Heart left ventricle (tissue), 16 donors: ENCODE measurements around the gene C14orf132. TPM values are rescaled to one million over a fixed set of nuclear protein-coding genes. Genes with fewer than 3 reads are reported as not detected.

Experiments
- ATAC-seq, 4 donors: fragments of 200-7000 bp; cut with Tn5 transposase; one replicate each; pipeline ENCODE4 v1.9.1; 2020 to 2022; ENCODE audit warnings: moderate library complexity in 4 of 4, mild to moderate bottlenecking in 3 of 4, moderate number of reproducible peaks in 1 of 4
- DNase-seq, 5 donors: peaks; one replicate each; pipeline ENCODE4 v3.0.0-alpha.2; 2020
- H3K27ac ChIP-seq, 12 donors: fragments of 200-600 bp; sonication (generic) in 4 of 12; one replicate each; pipeline versions ENCODE4 v1.5.0 to v1.8.0; 2016 to 2022; ENCODE audit warnings: mild to moderate bottlenecking in 2 of 12
- H3K27me3 ChIP-seq, 9 donors: fragments of 200-600 bp; sonication (generic) in 2 of 9; one replicate each; pipeline versions ENCODE4 v1.5.1 to v1.8.0; 2016 to 2022; ENCODE audit warnings: mild to moderate bottlenecking in 3 of 9
- H3K36me3 ChIP-seq, 9 donors: fragments of 200-600 bp; sonication (generic) in 2 of 9; one replicate each; pipeline versions ENCODE4 v1.5.0 to v1.8.0; 2018 to 2022; ENCODE audit warnings: mild to moderate bottlenecking in 2 of 9
- H3K4me1 ChIP-seq, 12 donors: fragments of 200-600 bp; sonication (generic) in 4 of 12; one replicate each; pipeline versions ENCODE4 v1.5.0 to v1.8.0; 2016 to 2022; ENCODE audit warnings: mild to moderate bottlenecking in 3 of 12
- H3K4me3 ChIP-seq, 12 donors: fragments of 200-600 bp; sonication (generic) in 4 of 12; one replicate each; pipeline versions ENCODE4 v1.5.0 to v1.8.0; 2017 to 2022; ENCODE audit warnings: mild to moderate bottlenecking in 9 of 12, moderate library complexity in 4 of 12
- H3K9me3 ChIP-seq, 12 donors: fragments of 200-600 bp; sonication (generic) in 4 of 12; one replicate each; pipeline versions ENCODE4 v1.5.0 to v1.8.0; 2016 to 2022; ENCODE audit warnings: mild to moderate bottlenecking in 1 of 12
- POLR2A ChIP-seq, 2 donors: fragments of 450-650 bp; IDR thresholded peaks; one replicate each; pipeline ENCODE4 v1.6.1; 2017; ENCODE audit warnings: antibody characterized with exemption in 2 of 2, mild to moderate bottlenecking in 2 of 2, moderate library complexity in 2 of 2
- WGBS, 4 donors: extraction: QIAGEN DNeasy Blood & Tissue Kit in 2 of 4; methylation state at CpG; one replicate each; pipeline versions ENCODE4 v1.1.5 to v1.1.7; 2013 to 2018; 5-methylcytosine and 5-hydroxymethylcytosine counted together
- intact Hi-C, 10 donors: fragments of 100-400 bp; cut with DNase I; formaldehyde crosslinking; loops; one replicate each; pipeline versions ENCODE4 v1.11.1 to v1.14.2; 2022
- polyA plus RNA-seq, 2 donors: library from polyadenylated mRNA; stranded (reverse); fragments of 200-250 nt; gene quantifications; one replicate each; pipeline ENCODE4 v1.2.3, GENCODE V29; 2013
- total RNA-seq, 9 donors: library from RNA; depleted of rRNA in 2 of 9; stranded (reverse); fragments of >200 nt in 2 of 9; fragmentation: NEBNext Ultra II Directional in 3 of 9; extraction: Animal tissue kit (Norgen Biotek cat#: 25700) in 3 of 9; gene quantifications; one replicate each; pipeline versions ENCODE4 v1.1.0 to v1.2.4, GENCODE V29; 2016 to 2023
- TF ChIP-seq, protein P1 (sequence below), 12 donors: fragments of 200-600 bp; sonication (generic) in 4 of 12; IDR thresholded peaks; one replicate each; pipeline versions ENCODE4 v1.5.0 to v1.8.0; 2018 to 2022; ENCODE audit warnings: antibody characterized with exemption in 12 of 12, mild to moderate bottlenecking in 5 of 12
- donor health status: ischemic (EF 13 %, LVEDD 7.1; RV severe dilation, severe dysfunction).
- donor health status: healthy with polysubstance abuse.
- donor health status: DM: no; HTN: yes; CAD: no.
- donor health status: DM: no; HTN: no; CAD: no.
- donor health status: ischemic (EF 25% LVEDD 6.9; RV normal size, moderate dysfunction).
- donor health status: ischemic (EF 25% LVEDD 5.7; RV mildly dilated, moderate dysfunction).
- donor health status: healthy.
- donor health status: DM: yes; HTN: yes; CAD: no.
- donor health status: ischemic (EF 35%, LVEDD 5.7; RV mildly dilated, moderate dysfunction).
- donor health status: nonischemic (EF 11% LVEDD 7.7; RV severe dilation, severe dysfunction).
- donor health status: DM: yes; HTN: yes; CAD: no.
- donor health status: PGD.
- donor health status: ischemic (EF 29% LVEDD 5.4; RV normal size, mild dysfunction).
- donor health status: nonischemic (EF 23%, LVEDD 6.1; RV moderate dilation, normal function).

C14orf132 gene
- total and polyA plus RNA-seq, 11 donors = 0.76 to 14.9 (median 1.8) TPM

DNA sequence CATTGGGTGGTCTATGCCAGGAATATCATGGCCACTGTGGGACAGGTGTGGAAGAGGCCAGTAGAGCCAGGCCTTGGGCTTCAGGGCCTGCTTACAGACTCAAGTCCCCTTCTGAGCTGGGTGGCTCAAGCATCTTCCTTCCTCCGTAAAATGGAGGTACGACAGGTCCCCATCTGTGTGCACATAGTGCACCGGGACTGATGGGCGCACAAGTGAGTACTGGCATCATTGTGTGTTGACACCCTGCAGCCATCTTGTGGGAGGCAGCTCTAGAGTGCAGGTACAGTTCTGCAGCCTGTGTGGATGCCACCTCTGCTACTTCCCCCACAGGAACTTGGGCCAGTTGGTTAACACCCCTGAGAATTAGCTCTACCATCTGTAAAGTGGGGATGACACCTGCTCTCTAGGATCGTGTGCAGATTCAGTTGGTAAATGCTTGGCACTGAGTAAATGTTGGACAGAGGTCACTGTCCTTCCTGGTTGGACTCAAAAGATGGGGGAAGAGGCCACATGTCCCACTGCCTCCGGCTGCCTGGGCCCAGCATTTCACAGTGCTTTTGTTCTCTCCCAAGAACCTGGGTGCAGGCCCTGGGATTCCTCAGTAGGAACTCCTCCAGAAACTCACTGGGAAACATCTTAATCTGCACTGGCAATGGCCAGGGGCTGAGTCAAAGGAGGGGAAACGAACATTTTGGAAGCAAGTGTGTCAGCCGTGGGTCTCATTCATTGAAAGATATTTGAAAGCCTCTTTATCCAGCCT lies 70.6 kb downstream of the C14orf132 start:
- intact Hi-C loops = loop anchor here in 3 of 10 donors (10.0 kb wide), 1 partner anchor 315 kb away; no protein-coding TSS in a partner anchor
- ATAC-seq = no peak
- WGBS, 4 donors = 89 to 97% (median 92%) methylated on average over 8 of the region's 8 CpGs

DNA sequence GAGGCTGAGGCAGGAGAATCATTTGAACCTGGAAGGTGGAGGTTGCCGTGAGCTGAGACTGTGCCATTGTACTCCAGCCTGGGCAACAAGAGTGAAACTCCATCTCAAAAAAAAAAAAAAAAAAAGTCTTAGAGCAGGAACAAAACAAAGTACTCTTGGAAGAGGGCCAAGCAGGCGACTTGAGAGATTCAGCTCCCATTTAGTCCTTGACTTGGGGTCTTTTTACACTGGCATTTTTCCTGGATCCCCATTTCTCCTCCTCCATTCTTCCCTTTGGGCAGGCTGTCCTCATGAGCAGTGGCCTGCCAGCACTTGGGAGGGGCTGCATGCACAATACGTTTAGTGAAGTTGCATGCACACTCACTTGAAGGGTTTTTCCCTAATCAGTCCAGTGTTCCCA lies 72.9 kb downstream of the C14orf132 start:
- intact Hi-C loops = no loop called here
- no peaks in the 10 kb centered on the region for H3K4me1 ChIP-seq
- DNase-seq (no peak), ATAC-seq (no peak)
- H3K27me3 ChIP-seq = peaks cover 0 to 3% (median 0%) of the 10 kb centered on the region in 9 donors
- no peak overlapping the region for H3K4me3 ChIP-seq
- no peak overlapping the region for H3K27ac ChIP-seq
- peaks cover 0 to 11% (median 0%) of the 10 kb centered on the region in 12 donors for H3K9me3 ChIP-seq
- H3K36me3 ChIP-seq = no peaks in the 10 kb centered on the region
- TF ChIP-seq POLR2A (IDR thresholded peaks at IDR 0.05) = no peak
- TF ChIP-seq, protein P1, sequence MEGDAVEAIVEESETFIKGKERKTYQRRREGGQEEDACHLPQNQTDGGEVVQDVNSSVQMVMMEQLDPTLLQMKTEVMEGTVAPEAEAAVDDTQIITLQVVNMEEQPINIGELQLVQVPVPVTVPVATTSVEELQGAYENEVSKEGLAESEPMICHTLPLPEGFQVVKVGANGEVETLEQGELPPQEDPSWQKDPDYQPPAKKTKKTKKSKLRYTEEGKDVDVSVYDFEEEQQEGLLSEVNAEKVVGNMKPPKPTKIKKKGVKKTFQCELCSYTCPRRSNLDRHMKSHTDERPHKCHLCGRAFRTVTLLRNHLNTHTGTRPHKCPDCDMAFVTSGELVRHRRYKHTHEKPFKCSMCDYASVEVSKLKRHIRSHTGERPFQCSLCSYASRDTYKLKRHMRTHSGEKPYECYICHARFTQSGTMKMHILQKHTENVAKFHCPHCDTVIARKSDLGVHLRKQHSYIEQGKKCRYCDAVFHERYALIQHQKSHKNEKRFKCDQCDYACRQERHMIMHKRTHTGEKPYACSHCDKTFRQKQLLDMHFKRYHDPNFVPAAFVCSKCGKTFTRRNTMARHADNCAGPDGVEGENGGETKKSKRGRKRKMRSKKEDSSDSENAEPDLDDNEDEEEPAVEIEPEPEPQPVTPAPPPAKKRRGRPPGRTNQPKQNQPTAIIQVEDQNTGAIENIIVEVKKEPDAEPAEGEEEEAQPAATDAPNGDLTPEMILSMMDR (IDR thresholded peaks at IDR 0.05) = no peak
- WGBS, 4 donors = 53 to 72% (median 60%) methylated on average over 3 of the region's 3 CpGs

More for the DNA sequence above, 70.6 kb downstream of the C14orf132 start:
- H3K36me3 ChIP-seq = no peaks in the 10 kb centered on the region
- no peak overlapping the region for H3K27ac ChIP-seq
- no peak for TF ChIP-seq POLR2A (IDR thresholded peaks at IDR 0.05)
- TF ChIP-seq, protein P1 (IDR thresholded peaks at IDR 0.05) = no peak
- no peaks in the 10 kb centered on the region for H3K4me1 ChIP-seq
- H3K27me3 ChIP-seq = peaks cover 0 to 3% (median 0%) of the 10 kb centered on the region in 9 donors
- DNase-seq = no peak
- no peak overlapping the region for H3K4me3 ChIP-seq
- H3K9me3 ChIP-seq = peaks cover 0 to 11% (median 0%) of the 10 kb centered on the region in 12 donors

DNA sequence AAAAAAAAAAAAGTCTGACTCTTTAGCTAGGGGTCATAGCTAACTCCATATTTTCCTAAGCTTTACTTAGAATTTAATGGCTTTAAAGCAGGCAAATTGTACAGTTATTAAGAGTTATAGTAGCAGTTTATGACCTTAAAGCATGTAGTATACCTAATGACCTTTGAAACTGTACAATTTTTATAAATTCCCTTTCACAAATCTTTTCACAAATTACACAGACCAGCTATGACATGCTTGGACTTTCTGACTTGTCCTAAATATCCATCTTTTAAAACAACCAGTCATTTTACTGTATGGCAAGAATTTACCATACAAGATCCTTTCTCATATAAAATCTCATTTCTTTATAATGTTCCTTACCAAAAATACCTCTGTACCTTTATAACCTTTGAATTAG lies 74.8 kb downstream of the C14orf132 start:
- Histone ChIP-seq H3K36me3 (no peaks in the 10 kb centered on the region), H3K9me3 (peaks cover 0 to 26% (median 0%) of the 10 kb centered on the region in 12 donors), H3K4me3 (no peak overlapping the region), H3K4me1 (no peaks in the 10 kb centered on the region), H3K27me3 (peaks cover 0 to under 1% (median 0%) of the 10 kb centered on the region in 9 donors), H3K27ac (no peak overlapping the region)
- no peak for DNase-seq
- no peak for TF ChIP-seq POLR2A (IDR thresholded peaks at IDR 0.05)
- intact Hi-C loops = no loop called here
- ATAC-seq = no peak

DNA sequence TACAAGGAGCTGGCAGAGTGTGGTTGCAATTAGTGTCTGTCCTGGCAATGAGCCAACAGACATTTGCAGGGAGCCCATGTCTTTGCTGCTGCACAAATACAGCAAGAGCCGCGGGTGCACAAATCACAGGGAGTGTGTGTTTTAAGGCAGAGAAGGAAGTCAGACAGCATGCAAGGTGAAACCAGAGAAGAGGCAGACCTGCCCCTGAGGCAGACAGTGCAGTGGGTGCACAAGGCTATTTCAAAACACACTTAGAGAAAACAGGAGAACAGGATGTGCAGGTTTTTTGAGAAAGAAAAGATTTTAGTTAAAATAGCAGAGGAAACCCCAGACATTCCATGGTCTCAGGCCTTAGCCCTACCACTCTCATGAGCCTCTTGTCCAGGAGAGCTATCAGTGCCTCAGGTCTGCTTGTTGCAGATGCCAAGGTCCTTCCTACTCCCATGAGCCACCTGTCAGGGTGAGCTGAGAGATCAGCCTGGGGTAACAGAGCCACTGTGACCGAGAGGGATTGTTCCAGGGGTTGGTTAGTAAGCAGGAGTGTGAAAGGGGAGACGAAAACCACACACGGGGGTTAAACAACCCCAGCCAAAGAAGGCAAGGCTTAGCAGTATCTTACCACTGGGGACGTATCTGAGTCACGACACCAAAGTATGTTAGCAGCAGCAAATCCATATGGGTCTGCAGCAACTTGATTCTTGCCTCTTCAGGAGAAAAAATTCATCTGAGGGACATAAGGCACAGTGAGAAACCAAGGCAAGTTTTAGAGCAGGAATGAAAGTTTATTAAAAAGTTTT lies 78.1 kb downstream of the C14orf132 start:
- no peak for DNase-seq
- no peak for ATAC-seq
- H3K4me1 ChIP-seq = no peaks in the 10 kb centered on the region
- TF ChIP-seq, protein P1 (IDR thresholded peaks at IDR 0.05) = no peak
- TF ChIP-seq POLR2A (IDR thresholded peaks at IDR 0.05) = no peak
- peaks cover 0 to 26% (median 0%) of the 10 kb centered on the region in 12 donors for H3K9me3 ChIP-seq
- H3K27ac ChIP-seq = no peak overlapping the region
- H3K36me3 ChIP-seq = no peaks in the 10 kb centered on the region
- intact Hi-C loops = no loop called here
- peaks cover 0 to 2% (median 0%) of the 10 kb centered on the region in 9 donors for H3K27me3 ChIP-seq
- WGBS, 4 donors = 56 to 61% (median 57%) methylated on average over 7 of the region's 7 CpGs
- H3K4me3 ChIP-seq = no peak overlapping the region
